ENCODE measurements around the gene CCHCR1.
"Not testable (repeated sequence)": the region's sequence is repeated elsewhere in the genome, so short reads cannot be mapped to it uniquely, and the experiment has no call there.

The CCHCR1 gene

DNA sequence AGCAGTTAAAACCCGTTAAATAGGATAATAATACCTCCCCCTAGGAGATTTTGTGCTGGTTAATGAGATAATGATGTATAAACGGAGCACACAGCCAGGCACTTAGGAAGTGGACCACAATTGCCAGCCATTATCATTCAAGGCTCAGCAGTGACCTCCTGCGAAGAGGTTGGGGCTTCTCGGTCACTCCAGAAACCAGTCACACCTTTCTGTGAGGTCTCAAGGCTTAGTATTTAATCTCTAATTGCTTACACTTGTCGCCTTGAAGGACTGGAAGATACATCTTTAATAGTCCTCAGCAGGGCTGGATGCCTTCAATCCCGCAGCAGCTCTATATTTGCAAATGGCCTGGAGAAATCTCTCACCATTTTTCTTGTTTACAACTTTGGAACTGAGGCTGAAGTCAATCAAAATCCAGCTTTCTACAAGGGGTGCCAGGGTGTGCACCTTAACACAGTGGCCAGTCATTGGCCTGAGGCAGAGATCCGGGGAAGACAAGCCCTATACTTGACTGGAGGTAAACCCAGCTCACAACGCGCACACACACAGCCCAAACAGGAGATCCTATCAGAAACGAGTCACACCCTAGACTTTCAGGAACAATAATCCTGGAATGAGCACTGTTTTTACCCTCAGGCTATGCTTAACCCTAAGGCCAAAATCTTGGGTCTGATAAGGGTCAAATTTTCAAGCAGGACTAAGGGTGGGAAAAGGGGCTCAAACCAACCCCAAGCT lies 11.7 kb upstream of the CCHCR1 start:
- H3K27me3 ChIP-seq (replicated peaks), result no peaks in the 10 kb centered on the region
- DNase-seq, result no peak
- H3K27ac ChIP-seq, result no peak overlapping the region
- H3K4me3 ChIP-seq (ENCODE audit: low read depth, low read length), result no peak overlapping the region
- in situ Hi-C loops (cut with HindIII; ENCODE audit: low pct_ligation_motif_present, low sequenced_read_pairs), result no loop called here
- no peaks in the 10 kb centered on the region for H3K36me3 ChIP-seq (replicated peaks)
- TF ChIP-seq CTCF (IDR thresholded peaks at IDR 0.05; ENCODE audit: low read depth, low read length, missing control alignments), result no peak

DNA sequence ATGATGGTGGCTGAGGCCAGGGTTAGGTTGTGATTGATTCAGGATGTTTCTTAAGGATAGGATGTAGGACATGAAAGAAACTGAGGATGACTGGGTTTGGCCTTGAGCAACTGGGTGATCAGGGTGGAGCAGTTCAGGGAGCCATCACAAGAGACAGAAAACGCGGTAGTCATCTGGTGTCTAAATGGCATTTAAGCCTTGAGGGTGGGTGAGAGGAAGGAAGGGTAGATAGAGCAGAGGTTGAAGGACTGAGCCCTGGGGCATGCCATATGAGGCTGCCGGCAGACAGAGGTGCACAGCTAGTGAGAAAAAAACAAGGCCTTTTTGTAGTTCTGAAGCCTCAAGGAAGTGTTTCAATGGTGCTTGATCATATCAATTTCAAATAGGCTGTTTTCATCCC lies 11.0 kb upstream of the CCHCR1 start:
- H3K27me3 ChIP-seq (replicated peaks), result no peaks in the 10 kb centered on the region
- no peaks in the 10 kb centered on the region for H3K36me3 ChIP-seq (replicated peaks)
- DNase-seq, result no peak
- in situ Hi-C loops (cut with HindIII; ENCODE audit: low pct_ligation_motif_present, low sequenced_read_pairs), result no loop called here
- no peak for TF ChIP-seq CTCF (IDR thresholded peaks at IDR 0.05; ENCODE audit: low read depth, low read length, missing control alignments)
- no peak overlapping the region for H3K4me3 ChIP-seq (ENCODE audit: low read depth, low read length)
- H3K27ac ChIP-seq, result no peak overlapping the region

GRCh38 chr6:31165986-31166385 lies 8.4 kb upstream of the CCHCR1 start:
- Histone ChIP-seq H3K27ac (no peak overlapping the region), H3K27me3 (replicated peaks) (no peaks in the 10 kb centered on the region), H3K4me3 (ENCODE audit: low read depth, low read length) (no peak overlapping the region), H3K36me3 (replicated peaks) (no peaks in the 10 kb centered on the region)
- in situ Hi-C loops (cut with HindIII; ENCODE audit: low pct_ligation_motif_present, low sequenced_read_pairs), result no loop called here
- DNase-seq, result no peak
- TF ChIP-seq CTCF (IDR thresholded peaks at IDR 0.05; ENCODE audit: low read depth, low read length, missing control alignments), result no peak

- in situ Hi-C loops (cut with HindIII; ENCODE audit: low pct_ligation_motif_present, low sequenced_read_pairs); H3K4me3 ChIP-seq (ENCODE audit: low read depth, low read length); DNase-seq; H3K27ac ChIP-seq; H3K36me3 ChIP-seq (replicated peaks); H3K27me3 ChIP-seq (replicated peaks): not testable (repeated sequence)
Observed at GRCh38 chr6:31165064-31165832, 7.6 kb upstream of the CCHCR1 start.

DNA sequence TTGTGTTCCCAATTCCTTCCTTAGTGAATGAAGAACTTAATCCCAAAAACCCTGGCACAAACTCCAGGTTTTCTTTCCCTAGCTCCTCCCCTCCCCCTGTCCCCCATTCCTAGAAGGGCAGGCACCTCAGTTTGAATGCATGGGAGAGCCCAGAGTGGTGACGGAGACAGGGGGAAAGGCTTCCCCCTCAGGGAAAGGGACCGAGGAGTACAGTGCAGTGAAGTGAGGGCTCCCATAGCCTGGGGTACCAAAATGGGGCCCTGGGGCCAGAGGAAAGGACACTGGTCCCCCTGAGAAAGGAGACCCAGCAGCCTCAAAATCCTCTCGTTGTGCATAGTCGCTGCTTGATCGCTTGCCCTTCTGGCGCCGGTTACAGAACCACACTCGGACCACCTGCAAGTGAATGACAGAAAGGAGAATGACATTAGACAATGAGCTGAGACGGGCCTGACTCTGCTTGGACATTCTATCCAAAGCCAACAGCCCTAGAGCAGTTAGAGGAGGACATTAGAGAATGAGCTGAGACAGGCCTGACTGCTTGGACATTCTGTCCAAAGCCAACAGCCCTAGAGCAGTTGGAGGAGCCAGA lies 7.0 kb upstream of the CCHCR1 start:
- H3K27ac ChIP-seq; H3K36me3 ChIP-seq (replicated peaks); H3K27me3 ChIP-seq (replicated peaks); H3K4me3 ChIP-seq (ENCODE audit: low read depth, low read length); in situ Hi-C loops (cut with HindIII; ENCODE audit: low pct_ligation_motif_present, low sequenced_read_pairs); DNase-seq: not testable (repeated sequence)

DNA sequence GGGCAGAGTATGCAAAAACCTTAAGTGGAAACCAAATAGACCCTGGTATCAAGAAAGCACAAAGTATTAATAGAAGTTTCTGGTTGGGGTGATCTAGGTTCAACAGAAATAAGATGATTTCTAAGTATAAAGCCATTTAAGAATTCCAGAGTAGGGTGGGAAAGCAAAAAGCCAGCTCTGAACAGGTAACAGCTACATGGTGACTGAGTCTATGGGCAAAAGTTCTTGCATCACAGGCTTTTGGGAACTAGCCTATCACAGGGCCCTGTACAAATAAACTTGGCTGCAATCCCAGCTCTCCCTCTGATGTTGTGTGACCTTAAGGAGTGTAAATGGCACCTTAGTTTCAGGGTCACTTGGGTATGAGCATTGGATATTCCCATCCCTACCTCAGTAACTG lies 6.3 kb upstream of the CCHCR1 start:
- no peak for DNase-seq
- TF ChIP-seq CTCF (IDR thresholded peaks at IDR 0.05; ENCODE audit: low read depth, low read length, missing control alignments), result no peak
- Histone ChIP-seq H3K27me3 (replicated peaks) (no peaks in the 10 kb centered on the region), H3K4me3 (ENCODE audit: low read depth, low read length) (no peak overlapping the region), H3K27ac (no peak overlapping the region), H3K36me3 (replicated peaks) (no peaks in the 10 kb centered on the region)
- in situ Hi-C loops (cut with HindIII; ENCODE audit: low pct_ligation_motif_present, low sequenced_read_pairs), result no loop called here

All from brain microvascular endothelial cell (primary cell).